NT2/D1 (cell line): ENCODE results near the gene DAAM1.

ENCODE experiments used
- YY1 ChIP-seq: IDR thresholded peaks from 2 replicates; pipeline ENCODE4 v1.6.1; 2011; ENCODE audit not compliant: insufficient read length, insufficient read depth
- ZNF274 ChIP-seq: IDR thresholded peaks from 2 replicates; pipeline ENCODE4 v1.6.1; 2011; ENCODE audit warnings: mild to moderate bottlenecking, low read depth, low read length

GRCh38 chr14:59271734-59272133 is 83.3 kb downstream of the DAAM1 start:
- no peak for TF ChIP-seq ZNF274
- no peak for TF ChIP-seq YY1
